HG03457 (cell line): ENCODE results near the gene PCDHGB7.
A peak's percentile ranks its signal among the peaks of the same experiment; 100 is the strongest.
"Not testable (repeated sequence)": the region's sequence is repeated elsewhere in the genome, so short reads cannot be mapped to it uniquely, and the experiment has no call there.

Source experiments
- ATAC-seq: cut with Tn5 transposase; IDR thresholded peaks from one replicate; pipeline ENCODE4 v1.9.1; 2021; ENCODE audit warnings: moderate number of reproducible peaks; ENCODE audit not compliant: unreplicated experiment

The PCDHGB7 gene

GRCh38 chr5:141417494-141418172 is at the start of gene PCDHGB7:
TSS of gene PCDHGB7 (plus strand) at chr5:141417677. CDS start at chr5:141417860, 183 bp downstream.
- peak; percentile 45 for ATAC-seq

DNA sequence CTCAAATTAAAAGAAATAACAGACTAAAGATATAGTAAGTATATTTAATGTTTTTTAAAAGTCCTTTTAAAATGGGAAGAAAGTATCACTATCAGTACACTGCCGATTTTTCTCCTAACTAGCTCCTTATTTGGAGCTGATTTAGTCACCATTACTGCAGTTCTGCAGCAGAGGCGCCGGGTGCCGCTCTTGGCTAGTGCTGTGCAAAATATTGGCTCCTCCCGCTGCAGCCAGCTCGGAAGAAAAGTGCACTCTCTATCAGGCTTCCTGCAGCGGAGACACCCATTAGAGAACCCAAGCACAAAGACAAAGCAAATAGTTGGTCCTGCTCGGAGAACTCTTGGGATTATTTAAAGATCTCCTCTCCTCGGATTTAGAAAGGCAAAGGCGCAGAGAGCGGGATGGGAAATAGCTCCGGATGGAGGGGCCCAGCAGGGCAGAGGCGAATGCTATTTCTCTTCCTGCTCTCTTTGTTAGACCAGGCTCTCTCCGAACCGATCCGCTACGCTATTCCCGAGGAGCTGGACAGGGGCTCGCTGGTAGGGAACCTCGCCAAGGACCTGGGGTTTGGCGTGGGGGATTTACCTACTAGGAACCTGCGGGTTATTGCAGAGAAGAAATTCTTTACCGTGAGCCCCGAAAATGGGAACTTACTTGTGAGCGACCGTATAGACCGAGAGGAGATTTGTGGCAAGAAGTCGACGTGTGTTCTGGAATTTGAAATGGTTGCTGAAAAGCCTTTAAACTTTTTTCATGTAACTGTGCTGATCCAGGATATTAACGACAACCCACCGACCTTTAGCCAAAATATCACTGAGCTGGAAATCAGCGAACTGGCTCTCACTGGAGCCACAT is 47.3 kb upstream of the PCDHGB7 start, which contains the start of gene PCDHGB3:
TSS of gene PCDHGB3 (plus strand) at position 249 of the 855 bp plus-strand sequence. CDS start at position 402, 153 bp downstream.
- peak; percentile 59 for ATAC-seq

DNA sequence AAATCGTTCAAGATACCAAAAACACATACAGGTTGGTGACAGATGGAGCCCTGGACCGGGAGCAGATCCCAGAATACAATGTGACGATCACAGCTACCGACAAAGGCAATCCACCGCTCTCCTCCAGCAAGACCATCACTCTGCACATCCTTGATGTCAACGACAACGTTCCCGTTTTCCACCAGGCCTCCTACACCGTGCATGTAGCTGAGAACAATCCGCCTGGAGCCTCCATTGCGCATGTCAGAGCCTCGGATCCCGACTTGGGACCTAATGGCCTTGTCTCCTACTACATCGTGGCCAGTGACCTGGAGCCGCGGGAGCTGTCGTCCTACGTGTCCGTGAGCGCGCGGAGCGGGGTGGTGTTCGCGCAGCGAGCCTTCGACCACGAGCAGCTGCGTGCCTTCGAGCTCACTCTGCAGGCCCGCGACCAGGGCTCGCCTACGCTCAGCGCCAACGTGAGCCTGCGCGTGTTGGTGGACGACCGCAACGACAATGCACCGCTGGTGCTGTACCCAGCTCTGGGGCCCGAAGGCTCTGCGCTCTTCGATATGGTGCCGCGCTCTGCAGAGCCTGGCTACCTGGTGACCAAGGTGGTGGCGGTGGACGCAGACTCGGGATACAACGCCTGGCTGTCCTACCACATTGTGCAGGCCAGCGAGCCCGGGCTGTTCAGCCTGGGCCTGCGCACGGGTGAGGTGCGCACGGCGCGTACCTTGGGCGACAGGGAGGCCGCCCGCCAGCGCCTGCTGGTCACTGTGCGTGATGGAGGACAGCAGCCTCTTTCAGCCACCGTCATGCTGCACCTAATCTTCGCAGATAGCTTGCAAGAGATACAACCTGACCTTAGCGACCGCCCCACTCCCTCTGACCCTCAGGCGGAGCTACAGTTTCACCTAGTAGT is 45.7 kb upstream of the PCDHGB7 start:
- ATAC-seq = no peak

DNA sequence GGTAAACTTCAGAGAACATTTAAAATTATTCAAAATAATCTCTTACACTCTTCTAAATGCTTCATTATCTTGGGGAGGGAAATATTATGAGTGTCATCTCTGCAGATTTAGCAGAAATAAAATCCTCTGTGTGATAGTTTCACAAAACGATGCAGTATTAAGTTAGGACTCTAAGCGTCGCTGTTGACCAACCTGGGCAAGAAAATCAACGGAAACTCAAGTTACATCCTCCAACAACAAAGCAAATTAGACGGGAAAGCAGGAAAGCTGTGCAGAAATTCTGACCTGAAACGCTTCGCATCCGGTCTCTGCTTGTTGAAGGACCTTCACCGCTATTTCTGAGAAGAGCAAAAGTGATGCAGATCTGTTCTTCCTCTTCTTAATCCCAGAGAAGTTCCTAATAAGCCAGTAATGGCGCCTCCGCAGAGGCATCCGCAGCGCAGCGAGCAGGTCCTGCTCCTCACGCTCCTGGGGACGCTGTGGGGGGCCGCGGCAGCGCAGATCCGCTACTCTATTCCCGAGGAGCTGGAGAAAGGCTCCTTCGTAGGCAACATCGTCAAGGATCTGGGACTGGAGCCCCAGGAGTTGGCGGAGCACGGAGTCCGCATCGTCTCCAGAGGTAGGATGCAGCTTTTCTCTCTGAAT is 43.7 kb upstream of the PCDHGB7 start, which contains the start of gene PCDHGA6:
TSS of gene PCDHGA6 (plus strand) at position 219 of the 645 bp plus-strand sequence. CDS start at position 412, 193 bp downstream.
- no peak for ATAC-seq

DNA sequence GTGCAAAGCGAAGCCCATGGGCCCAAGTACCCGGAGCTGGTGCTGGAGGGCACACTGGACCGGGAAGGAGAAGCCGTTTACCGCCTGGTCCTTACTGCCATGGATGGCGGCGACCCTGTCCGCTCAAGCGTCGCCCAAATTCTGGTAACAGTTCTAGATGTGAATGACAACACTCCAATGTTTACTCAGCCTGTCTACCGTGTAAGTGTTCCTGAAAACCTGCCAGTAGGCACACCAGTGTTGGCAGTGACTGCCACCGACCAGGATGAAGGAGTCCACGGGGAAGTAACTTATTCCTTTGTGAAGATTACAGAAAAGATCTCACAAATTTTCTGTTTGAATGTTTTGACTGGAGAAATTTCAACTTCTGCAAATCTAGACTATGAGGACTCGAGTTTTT is 42.9 kb upstream of the PCDHGB7 start:
- no peak for ATAC-seq

DNA sequence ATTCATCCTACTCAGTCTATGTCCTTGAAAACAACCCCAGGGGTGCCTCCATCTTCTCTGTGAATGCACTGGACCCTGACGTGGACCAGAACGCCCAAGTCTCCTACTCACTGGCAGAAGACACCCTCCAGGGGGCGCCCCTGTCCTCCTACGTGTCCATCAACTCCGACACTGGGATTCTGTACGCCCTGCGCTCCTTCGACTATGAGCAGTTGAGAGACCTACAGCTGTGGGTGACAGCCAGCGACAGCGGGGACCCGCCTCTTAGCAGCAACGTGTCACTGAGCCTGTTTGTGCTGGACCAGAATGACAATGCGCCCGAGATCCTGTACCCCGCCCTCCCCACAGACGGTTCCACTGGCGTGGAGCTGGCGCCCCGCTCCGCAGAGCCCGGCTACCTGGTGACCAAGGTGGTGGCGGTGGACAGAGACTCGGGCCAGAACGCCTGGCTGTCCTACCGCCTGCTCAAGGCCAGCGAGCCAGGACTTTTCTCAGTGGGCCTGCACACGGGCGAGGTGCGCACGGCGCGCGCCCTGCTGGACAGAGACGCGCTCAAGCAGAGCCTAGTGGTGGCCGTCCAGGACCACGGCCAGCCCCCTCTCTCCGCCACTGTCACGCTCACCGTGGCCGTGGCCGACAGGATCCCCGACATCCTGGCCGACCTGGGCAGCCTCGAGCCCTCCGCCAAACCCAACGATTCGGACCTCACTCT is 41.9 kb upstream of the PCDHGB7 start:
- not testable (repeated sequence) for ATAC-seq

- ATAC-seq = no peak
These were observed 34.8 kb upstream of the PCDHGB7 start, which contains the start of gene PCDHGA7 for GRCh38 chr5:141382469-141383294. TSS of gene PCDHGA7 (plus strand) at chr5:141382742. CDS start at chr5:141382900, 158 bp downstream.

- no peak for ATAC-seq
These were observed 34.1 kb upstream of the PCDHGB7 start for GRCh38 chr5:141383345-141383744.

DNA sequence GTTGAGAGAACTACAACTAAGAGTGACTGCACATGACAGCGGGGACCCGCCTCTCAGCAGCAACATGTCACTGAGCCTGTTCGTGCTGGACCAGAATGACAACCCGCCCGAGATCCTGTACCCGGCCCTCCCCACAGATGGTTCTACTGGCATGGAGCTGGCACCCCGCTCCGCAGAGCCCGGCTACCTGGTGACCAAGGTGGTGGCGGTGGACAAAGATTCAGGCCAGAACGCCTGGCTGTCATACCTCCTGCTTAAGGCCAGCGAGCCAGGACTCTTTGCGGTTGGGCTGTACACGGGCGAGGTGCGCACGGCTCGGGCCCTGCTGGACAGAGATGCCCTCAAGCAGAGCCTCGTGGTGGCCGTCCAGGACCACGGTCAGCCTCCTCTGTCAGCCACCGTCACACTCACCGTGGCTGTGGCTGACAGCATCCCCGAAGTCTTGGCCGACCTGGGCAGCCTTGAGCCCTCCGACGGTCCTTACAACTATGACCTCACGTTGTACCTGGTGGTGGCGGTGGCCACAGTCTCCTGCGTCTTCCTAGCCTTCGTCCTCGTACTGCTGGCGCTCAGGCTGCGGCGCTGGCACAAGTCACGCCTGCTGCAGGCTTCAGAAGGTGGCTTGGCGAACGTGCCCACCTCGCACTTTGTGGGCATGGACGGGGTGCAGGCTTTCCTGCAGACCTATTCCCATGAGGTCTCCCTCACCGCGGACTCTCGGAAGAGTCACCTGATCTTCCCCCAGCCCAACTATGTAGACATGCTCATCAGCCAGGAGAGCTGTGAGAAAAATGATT is 32.8 kb upstream of the PCDHGB7 start:
- ATAC-seq = no peak

DNA sequence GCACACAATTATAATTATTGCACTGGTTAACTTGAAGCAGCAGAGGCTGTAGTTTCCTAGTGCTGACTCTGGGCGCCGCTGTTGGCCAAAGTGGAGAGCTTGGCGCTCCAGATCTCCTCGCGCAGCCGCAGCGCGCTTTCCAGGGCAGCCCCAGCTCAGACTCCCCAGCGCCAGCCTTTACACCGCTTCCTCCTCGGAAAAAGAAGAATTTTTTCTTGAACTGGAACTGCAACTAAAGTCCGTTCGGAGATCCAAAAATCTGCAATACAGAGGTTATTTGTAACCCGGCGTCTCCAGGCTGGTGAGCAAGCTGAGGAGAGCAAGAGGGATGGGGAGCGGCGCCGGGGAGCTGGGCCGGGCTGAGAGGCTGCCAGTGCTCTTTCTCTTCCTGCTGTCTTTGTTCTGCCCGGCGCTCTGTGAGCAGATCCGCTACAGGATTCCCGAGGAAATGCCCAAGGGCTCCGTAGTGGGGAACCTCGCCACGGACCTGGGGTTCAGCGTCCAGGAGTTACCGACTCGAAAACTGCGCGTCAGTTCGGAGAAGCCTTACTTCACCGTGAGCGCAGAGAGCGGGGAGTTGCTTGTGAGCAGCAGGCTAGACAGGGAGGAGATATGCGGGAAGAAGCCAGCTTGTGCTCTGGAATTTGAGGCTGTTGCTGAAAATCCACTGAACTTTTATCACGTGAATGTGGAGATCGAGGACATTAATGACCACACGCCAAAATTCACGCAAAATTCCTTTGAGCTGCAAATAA is 29.7 kb upstream of the PCDHGB7 start, which contains the start of gene PCDHGB4:
TSS of gene PCDHGB4 (plus strand) at position 142 of the 755 bp plus-strand sequence. CDS start at position 329, 187 bp downstream.
- not testable (repeated sequence) for ATAC-seq

GRCh38 chr5:141388661-141389060 is 28.8 kb upstream of the PCDHGB7 start:
- ATAC-seq = no peak

DNA sequence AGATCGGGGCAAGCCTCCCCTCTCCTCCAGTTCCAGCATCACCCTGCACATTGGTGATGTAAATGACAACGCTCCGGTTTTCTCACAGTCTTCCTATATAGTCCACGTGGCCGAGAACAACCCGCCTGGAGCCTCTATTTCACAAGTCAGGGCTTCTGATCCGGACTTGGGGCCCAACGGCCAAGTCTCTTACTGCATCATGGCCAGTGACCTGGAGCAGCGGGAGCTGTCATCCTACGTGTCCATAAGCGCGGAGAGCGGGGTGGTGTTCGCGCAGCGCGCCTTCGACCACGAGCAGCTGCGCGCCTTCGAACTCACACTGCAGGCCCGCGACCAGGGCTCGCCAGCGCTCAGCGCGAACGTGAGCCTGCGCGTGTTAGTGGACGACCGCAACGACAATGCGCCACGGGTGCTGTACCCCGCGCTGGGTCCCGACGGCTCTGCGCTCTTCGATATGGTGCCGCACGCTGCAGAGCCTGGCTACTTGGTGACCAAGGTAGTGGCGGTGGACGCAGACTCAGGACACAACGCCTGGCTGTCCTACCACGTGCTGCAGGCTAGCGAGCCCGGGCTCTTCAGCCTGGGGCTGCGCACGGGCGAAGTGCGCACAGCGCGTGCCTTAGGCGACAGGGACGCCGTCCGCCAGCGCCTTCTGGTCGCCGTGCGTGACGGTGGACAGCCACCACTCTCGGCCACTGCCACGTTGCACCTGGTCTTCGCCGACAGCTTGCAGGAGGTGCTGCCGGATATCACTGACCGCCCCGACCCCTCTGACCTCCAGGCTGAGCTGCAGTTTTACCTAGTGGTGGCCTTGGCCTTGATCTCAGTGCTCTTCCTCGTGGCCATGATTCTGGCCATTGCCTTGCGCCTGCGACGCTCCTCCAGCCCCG is 28.1 kb upstream of the PCDHGB7 start:
- ATAC-seq = no peak

- ATAC-seq = no peak
These were observed 24.9 kb upstream of the PCDHGB7 start, which contains the start of gene PCDHGA8 for GRCh38 chr5:141392429-141393198. TSS of gene PCDHGA8 (plus strand) at chr5:141392633. CDS start at chr5:141392814, 181 bp downstream.

- no peak for ATAC-seq
These were observed 24.2 kb upstream of the PCDHGB7 start for GRCh38 chr5:141393267-141393666.
